ENCODE results near the gene IL1RL2.

DNA sequence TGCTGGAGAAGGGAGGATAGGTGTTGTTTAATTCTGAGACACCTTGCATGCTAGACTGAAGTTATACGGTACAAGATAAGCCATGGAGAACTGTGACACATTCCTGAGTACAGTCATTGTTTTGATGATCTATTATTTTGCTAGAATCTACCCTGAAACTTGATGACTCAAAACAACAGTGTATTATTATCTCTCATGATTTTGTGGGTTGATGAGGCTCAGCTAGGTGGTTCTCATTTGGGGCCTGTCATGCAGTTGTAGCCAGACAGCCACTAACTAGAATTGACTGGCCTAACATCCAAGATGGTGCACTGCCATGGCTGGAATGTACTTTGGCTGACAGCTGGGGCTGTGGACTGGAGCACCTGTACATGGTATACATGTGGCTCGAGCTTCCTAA, 49.7 kb upstream of the IL1RL2 start:
- TF ChIP-seq, protein P1, sequence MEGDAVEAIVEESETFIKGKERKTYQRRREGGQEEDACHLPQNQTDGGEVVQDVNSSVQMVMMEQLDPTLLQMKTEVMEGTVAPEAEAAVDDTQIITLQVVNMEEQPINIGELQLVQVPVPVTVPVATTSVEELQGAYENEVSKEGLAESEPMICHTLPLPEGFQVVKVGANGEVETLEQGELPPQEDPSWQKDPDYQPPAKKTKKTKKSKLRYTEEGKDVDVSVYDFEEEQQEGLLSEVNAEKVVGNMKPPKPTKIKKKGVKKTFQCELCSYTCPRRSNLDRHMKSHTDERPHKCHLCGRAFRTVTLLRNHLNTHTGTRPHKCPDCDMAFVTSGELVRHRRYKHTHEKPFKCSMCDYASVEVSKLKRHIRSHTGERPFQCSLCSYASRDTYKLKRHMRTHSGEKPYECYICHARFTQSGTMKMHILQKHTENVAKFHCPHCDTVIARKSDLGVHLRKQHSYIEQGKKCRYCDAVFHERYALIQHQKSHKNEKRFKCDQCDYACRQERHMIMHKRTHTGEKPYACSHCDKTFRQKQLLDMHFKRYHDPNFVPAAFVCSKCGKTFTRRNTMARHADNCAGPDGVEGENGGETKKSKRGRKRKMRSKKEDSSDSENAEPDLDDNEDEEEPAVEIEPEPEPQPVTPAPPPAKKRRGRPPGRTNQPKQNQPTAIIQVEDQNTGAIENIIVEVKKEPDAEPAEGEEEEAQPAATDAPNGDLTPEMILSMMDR (IDR thresholded peaks at IDR 0.05): no peak
- no peak for TF ChIP-seq POLR2A (IDR thresholded peaks at IDR 0.05)
